Regular cardiac myocyte (primary cell): ENCODE results near the gene DSC1. TPM values are rescaled to one million over a fixed set of nuclear protein-coding genes. Genes with fewer than 3 reads are reported as not detected.

ENCODE experiments used
- total RNA-seq: library from RNA; depleted of rRNA; stranded (reverse); fragments of >200 nt; gene quantifications from 2 replicates; pipeline ENCODE4 v1.2.3, GENCODE V29; 2014

DSC1 gene, protein sequence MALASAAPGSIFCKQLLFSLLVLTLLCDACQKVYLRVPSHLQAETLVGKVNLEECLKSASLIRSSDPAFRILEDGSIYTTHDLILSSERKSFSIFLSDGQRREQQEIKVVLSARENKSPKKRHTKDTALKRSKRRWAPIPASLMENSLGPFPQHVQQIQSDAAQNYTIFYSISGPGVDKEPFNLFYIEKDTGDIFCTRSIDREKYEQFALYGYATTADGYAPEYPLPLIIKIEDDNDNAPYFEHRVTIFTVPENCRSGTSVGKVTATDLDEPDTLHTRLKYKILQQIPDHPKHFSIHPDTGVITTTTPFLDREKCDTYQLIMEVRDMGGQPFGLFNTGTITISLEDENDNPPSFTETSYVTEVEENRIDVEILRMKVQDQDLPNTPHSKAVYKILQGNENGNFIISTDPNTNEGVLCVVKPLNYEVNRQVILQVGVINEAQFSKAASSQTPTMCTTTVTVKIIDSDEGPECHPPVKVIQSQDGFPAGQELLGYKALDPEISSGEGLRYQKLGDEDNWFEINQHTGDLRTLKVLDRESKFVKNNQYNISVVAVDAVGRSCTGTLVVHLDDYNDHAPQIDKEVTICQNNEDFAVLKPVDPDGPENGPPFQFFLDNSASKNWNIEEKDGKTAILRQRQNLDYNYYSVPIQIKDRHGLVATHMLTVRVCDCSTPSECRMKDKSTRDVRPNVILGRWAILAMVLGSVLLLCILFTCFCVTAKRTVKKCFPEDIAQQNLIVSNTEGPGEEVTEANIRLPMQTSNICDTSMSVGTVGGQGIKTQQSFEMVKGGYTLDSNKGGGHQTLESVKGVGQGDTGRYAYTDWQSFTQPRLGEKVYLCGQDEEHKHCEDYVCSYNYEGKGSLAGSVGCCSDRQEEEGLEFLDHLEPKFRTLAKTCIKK
- under 0.01 TPM in 1 of 2 replicates, not detected in the other for total RNA-seq

DNA sequence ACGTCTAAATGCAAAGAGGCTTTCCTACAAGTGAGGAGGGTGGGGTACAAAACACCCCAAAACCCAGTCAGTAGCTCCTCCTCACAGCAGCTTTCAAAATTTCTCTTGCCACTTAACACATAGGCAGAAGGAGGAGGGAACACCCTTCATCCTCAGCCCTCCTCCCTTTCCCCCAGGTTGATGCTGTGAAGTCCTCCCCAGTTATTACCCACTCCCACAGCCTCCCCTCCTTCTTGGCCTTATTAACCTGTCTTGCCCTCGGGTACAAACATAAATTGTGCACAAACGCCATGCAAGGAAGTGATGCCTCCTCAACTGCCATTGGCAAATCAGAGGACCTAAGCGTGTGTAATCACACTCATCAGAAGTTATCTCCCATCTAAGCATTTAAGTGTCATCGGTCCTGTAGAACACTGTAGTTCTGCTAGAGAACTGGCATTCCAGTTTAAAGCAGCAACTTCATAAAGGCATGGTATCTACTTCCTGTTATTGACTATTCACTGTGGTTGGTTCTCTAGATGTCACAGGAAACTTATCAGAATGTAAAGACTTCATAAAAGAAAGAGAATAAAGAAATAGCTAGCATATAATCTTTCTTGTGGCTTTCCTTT lies at the start of gene DSC1:
Gene DSC1 (minus strand): TSS at position 32 of the 611 bp plus-strand sequence. CDS start 262 bp downstream, outside the sequence.

DNA sequence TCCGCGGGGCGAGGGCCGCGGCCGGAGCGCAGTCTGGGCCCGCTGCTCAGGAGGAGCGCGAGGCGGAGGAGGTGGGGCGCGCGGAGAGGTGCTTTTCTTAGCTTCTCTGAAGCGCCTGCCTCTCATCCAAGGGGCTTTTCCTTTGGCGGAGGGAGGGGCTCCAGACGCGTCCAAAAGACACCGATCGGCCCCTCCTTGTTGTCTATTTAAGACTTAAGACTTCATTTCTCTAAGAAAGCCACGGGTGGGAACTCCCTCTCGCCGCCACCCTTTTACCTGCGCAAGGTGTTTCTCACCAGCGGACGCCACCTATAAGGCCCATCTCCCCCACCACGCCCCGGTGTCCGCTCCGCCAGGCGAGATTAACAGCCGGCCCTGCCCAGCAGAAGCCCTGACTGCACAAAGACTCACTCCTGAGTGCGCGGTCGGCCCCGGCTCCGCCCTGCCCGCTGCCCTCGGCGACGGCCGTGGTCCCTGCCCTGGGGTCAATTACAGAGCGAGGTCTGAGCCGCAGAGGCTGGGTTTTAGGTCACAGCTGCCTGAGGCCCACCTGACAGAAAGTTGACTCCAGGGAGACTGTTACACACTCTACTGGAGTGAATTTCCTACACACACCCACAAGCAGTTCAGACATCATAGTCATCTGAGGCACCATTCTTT lies 60.5 kb downstream of the DSC1 start, which contains the start of gene DSC2:
Gene DSC2 (minus strand): TSS at position 397 of the 660 bp plus-strand sequence. CDS start 450 bp downstream, outside the sequence.

Other genes starting within 250 kb of the DSC1 start
- gene DSC3, start 120.1 kb downstream of the DSC1 start, total RNA-seq, result under 0.01 and 0.19 TPM in 2 replicates
- under 0.01 TPM in 2 replicates for gene DSC2, start 60.4 kb downstream of the DSC1 start, total RNA-seq
- not detected in 2 replicates for gene DSG1, start 155.3 kb upstream of the DSC1 start, total RNA-seq
- not detected in 2 replicates for gene DSG4, start 213.9 kb upstream of the DSC1 start, total RNA-seq